DMS153 (cell line): Measurements from ENCODE around the gene BCO1.
A peak's percentile ranks its signal among the peaks of the same experiment; 100 is the strongest.

Experiments
- DNase-seq: peaks from one replicate; lab custom pipeline; 2025; lab: John Stamatoyannopoulos, UW

Gene BCO1

DNA sequence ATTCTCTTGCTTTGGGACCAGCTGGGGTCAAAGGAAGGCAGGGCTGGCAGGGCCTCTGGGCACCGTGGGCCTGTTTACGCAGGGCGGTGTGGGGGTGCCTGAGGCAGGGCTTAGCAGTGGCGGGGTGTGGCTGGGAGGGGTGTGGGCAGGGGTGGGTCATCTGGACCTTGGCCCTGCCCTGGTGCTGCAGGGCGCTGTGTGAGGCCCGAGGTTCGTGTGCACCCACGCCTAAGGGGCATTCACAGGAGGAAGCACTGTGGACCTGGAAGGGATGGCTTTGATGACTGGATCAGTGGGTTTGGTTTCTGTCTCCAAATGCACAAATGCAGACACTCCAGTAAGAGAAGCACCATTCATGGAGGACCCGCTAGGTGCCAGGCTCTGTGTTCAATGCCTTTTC lies 37.3 kb downstream of the BCO1 start:
- DNase-seq = no peak

DNA sequence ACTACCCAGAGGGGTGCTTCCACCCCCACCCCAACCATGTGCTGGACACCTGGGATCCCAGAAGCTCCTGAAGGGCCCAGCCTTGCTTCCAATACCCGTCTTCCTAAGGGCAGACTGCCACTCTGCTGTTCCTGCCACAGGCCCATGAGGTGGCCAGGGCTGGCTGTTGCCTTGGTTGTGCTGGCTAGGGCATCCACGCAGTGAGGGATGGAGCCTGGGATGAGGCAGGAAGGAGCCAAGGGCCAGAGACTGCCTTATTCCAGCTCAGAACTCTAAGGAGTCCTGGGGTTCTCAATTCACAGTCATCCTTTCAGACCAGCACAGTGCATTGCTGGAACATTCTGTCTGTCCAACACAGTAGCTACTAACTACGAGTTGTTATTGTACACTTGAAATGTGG lies 37.8 kb downstream of the BCO1 start:
- DNase-seq = no peak

DNA sequence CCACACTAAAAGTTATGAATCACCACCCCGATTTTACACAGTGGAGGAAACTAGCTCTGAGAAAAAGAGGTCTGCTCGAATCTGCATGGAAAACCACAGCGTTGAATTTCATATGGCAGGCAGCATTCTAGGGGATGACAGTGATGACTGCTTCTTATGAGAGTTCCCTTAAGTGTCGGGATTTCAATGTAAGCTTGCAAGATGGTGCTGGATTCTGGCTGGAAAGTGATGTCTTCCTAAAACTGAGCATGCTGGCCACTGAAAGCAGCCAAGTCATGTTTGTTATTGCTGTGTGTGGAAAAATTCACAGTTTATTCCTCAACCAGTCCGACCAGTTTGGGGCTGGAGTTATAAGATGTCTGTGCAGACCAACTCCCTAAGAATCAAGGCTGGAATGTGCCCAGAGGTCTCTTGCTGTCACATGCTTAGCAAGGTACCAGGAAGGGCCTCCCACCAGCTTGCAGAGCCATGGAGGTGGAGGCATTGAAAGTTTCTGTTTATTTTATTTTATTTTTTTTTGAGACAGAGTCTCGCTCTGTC lies 39.1 kb downstream of the BCO1 start:
- no peak for DNase-seq

DNA sequence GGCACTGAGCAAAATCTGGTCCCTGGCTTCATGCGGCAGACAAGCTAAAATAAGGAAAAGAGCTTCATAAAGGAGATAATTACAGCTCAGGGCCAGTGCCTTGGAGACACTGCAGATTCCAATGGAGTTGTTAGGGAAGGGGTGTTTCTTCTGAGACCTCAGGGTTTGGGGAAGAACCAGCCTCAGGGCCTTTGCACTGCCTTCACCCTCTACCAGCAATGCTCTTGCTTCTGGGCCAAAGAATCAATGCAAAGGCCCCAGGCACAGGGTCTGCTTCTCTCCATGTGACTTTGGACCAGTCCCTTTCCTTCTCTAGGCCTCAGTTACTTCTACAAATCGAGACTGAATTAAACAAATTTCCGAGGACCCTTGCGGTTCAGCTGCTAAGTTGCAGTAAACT lies 40.0 kb downstream of the BCO1 start:
- no peak for DNase-seq

DNA sequence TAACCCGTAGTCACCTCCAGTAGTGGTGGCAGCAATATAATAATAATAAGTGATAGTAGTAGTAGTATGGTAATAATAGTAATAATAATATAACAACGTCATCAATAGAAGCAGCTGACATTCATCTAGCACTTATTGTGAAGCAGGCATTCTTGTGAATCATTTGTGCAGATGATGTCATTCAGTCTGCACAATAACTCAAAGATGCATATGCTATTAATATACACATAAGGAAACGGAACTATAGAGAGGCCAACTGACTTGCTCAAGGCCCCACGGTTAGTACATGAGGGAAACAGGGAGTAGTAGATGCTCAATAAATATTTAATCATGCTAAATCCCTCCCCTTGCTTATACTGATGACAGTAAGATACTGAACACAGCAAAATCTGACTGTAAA lies 40.9 kb downstream of the BCO1 start:
- DNase-seq = no peak

GRCh38 chr16:81280393-81280792 lies 41.9 kb downstream of the BCO1 start:
- no peak for DNase-seq

DNA sequence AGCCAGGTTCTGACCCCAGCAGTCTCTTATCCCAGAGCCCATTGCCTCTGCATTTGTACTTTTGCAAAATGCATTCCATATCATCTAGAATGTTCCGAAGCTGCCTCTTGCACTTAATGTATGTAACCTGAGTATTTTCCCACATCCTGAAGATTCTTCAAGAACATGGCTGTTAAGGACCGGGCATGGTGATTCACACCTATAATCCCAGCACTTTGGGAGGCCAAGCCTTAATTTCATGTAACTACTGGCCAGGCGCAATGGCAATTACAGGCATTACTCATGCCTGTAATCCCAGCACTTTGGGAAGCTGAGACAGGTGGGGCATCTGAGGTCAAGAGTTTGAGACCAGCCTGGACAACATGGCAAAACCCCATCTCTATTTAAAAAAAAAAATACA lies 44.6 kb downstream of the BCO1 start:
- no peak for DNase-seq

DNA sequence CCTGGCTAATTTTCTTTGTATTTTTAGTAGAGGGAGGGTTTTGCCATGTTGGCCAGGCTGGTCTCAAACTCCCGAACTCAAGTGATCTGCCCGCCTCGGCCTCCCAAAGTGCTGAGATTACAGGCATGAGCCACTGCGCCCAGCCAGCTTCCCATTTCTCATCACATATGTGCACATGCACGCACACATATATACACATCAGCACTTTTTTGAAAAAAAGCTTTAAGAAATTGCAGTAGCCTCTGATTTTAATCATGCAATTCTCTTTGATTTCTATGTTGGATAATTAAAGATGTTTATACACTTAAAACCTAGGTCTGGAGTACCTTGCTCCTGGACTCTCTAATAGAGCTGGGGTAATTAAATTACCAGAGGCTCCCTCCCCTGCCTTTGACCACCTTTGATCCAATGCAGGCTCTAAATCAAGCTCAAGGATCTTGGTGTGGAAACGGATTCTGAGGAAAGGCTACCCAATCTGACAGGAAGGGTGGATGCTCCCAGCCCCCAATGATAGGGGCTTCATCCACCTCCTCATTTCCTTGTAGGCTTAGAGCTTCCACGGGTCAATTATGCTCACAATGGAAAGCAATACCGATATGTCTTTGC lies 46.6 kb downstream of the BCO1 start:
- no peak for DNase-seq

DNA sequence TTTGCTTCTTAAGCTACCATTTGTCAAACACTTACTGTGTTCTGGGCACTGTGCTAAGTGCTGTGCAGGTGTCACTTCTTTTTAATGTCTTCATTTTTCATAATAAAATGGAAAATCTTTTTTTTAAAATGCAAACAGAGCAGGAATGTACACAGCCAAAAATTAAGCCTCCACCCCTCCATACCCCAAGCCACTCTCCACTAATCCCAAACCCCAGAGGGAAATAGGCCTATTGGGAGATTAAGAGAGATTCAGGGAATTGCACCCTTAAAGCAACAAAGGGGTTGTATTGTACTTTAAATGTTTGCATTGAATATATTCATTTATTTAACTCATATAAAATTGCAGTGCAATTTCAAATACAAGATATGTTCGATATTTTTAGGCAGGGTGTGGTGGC lies 47.7 kb downstream of the BCO1 start:
- no peak for DNase-seq

DNA sequence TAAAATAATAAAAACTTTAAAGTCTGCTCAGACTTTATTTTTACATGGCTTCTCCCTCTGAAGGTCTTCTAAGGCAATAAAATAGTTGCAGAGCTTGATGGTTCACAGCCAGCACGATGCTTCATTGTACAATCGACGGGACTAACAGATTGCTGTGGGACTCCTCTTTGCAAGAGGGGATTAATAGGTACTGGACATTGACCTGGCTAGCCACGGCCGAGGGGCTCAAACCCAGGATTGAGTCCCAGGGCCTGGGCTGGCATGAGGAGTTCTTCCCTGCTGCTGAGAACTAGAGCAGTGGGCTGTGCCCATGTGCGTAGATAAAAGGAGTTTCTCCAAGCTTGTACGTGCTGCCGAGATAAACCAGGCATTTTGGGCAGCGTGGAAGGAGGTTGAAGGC lies 52.6 kb downstream of the BCO1 start:
- no peak for DNase-seq

DNA sequence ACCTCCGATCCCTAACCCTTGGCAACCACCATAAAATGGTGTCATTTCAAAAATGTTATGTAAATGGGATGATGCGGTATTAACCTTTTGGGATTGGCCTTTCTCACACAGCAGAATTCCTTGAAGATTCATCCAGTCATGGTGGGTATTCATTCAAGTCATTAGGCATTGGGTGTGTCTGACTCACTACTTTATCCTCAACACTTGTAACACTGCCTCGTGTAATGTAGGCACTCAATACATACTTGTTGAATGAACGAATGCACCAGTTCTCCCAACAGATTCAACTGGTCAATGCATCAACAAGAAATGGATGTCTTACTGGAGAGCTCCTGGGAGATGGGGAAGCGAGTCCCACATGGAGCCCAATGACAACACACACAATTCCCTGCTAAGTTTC lies 54.4 kb downstream of the BCO1 start:
- no peak for DNase-seq

DNA sequence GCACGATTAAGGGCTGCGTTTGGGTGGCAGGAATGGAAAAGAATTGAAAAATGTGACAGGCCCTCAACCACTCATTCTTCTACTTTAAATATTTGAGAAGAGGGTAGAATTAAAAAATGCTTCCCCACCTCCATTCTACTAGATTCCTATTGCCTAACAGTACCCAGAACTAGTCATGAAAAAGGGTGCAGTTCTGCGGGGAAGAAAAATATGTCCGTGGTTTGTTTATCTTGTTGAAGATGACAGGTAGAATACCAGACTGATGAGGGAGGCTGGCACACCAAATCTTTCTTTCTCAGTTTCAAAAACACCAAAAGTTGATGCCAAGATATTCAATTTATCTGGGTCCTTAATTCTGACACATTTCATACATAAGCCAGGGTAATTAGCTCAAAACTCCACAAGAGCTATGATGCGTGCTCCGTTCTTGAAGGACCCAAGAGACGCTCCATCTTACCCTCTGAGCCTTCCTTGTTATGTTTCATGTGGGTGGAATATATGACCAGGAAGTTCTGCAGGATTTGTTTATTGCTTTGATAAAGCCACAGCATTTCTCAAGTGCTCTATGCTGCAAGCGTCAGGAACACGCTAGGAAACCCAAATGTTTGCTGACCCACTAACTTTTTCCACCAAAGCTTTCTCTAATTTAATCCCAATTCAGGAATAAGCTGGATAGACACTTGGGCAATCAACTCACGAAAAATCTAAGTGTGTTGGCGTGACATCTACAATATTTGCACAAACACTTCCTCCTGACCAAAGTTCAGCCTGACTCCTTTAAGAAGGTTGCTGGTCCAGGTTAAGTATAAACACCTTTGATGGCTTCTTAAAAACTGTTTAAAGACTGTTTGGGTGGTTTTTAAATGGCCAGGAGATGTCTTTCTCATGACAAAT lies 55.7 kb downstream of the BCO1 start:
- no peak for DNase-seq

- no peak for DNase-seq
Observed at GRCh38 chr16:81296631-81297030, 58.1 kb downstream of the BCO1 start.

- DNase-seq = no peak
Observed at GRCh38 chr16:81307770-81308169, 69.3 kb downstream of the BCO1 start.

GRCh38 chr16:81310045-81310644 lies 71.7 kb downstream of the BCO1 start:
- no peak for DNase-seq

GRCh38 chr16:81311762-81312161 lies 73.3 kb downstream of the BCO1 start:
- no peak for DNase-seq

DNA sequence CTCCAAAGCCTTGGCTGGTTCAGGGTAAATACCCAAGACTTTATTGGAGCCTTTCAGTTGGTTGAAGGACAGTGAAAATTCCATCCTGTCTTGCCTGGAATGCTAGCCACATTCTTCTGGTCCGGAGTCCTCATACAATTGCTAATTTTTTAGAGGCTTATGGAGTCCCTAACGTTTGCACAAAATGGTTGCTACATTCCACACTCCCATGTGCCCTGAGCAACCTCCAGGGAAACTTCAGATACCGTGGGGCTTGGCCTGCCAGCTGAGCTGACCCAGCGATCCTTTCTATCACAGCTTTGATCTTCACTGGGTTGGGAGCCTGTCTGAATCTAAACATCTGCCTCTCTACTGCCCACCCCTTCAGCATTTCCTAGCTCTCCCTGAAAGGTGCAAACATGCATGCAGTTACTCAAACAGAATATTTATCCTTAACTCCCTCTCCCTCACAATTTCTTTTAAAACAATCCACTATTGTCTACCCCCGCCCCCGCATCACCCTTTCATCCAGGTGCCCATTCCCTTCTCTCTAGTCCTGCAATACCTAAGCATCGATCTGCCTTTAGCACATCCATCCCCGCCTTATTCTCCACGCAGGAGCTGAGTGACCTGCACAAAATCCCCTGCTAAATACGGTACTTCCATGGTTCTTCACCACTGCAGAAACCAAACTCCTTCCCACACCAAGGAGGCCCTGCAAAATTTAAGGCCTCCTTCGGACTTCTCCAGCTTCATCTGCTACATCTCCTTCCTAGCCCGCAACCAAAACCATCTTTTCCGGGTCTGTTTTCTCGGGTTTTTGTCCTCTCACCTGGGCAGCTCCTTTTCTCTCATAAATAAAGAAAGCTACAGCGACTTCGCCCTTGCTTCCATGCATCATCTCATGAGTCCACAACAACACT lies 75.5 kb downstream of the BCO1 start:
- no peak for DNase-seq

- peak; percentile 92 for DNase-seq
Observed at GRCh38 chr16:81314603-81315270, 76.2 kb downstream of the BCO1 start, which contains the start of gene GAN. GAN (plus strand) TSS chr16:81314962; CDS start chr16:81315114, 152 bp downstream.

GRCh38 chr16:81315271-81316175 lies 77.0 kb downstream of the BCO1 start:
- DNase-seq = no peak

GRCh38 chr16:81316176-81316496 lies 77.6 kb downstream of the BCO1 start:
- no peak for DNase-seq
